Measurements from ENCODE around the gene AAMP.

The AAMP gene

GRCh38 chr2:218294430-218295022 lies 24.6 kb upstream of the AAMP start:
- no peak for DNase-seq (ENCODE audit: low read depth in 1 of 2, low spot score in 1 of 2)

DNA sequence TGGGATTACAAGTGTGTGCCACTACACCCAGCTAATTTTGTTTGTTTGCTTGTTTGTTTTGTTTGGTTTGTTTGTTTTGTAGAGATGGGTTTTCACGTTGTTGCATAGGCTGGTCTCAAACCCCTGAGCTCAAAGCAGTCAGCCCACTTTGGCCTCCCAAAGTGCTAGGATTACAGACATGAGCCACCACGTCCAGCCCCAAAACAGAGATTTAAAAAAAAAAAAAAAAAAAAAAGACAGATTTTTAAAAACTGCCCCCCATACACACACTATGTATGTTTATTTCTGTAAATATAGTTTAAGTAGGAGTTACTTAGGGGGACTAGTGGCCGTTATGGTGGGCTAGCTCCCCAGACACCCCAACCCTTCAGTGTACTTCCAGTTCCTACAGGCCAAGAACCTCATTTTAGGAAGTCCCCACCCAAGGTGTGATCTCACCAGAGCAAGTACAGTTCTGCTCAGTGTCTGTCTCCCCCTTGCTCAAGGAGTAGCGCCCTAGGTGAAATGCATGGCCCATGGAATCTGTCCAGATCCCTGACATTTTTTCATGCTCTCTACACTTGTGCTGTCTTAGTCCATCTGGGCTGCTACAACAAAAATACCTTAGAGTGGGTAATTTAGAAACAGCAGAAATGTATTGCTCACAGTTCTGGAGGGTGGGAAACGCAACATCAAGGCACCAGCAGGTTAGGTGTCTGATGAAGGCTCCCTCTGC lies 23.9 kb upstream of the AAMP start:
- no peak for DNase-seq (ENCODE audit: low read depth in 1 of 2, low spot score in 1 of 2)

- peak; percentile 56 to 71 for DNase-seq (ENCODE audit: low read depth in 1 of 2, low spot score in 1 of 2)
Observed at GRCh38 chr2:218292048-218293014, 22.4 kb upstream of the AAMP start, which contains the start of gene TMBIM1. Gene TMBIM1, minus strand, starts transcription at chr2:218292503. Its CDS starts 10,362 bp downstream, at chr2:218282141.

GRCh38 chr2:218291318-218292047 lies 21.5 kb upstream of the AAMP start:
- DNase-seq (ENCODE audit: low read depth in 1 of 2, low spot score in 1 of 2): no peak

DNA sequence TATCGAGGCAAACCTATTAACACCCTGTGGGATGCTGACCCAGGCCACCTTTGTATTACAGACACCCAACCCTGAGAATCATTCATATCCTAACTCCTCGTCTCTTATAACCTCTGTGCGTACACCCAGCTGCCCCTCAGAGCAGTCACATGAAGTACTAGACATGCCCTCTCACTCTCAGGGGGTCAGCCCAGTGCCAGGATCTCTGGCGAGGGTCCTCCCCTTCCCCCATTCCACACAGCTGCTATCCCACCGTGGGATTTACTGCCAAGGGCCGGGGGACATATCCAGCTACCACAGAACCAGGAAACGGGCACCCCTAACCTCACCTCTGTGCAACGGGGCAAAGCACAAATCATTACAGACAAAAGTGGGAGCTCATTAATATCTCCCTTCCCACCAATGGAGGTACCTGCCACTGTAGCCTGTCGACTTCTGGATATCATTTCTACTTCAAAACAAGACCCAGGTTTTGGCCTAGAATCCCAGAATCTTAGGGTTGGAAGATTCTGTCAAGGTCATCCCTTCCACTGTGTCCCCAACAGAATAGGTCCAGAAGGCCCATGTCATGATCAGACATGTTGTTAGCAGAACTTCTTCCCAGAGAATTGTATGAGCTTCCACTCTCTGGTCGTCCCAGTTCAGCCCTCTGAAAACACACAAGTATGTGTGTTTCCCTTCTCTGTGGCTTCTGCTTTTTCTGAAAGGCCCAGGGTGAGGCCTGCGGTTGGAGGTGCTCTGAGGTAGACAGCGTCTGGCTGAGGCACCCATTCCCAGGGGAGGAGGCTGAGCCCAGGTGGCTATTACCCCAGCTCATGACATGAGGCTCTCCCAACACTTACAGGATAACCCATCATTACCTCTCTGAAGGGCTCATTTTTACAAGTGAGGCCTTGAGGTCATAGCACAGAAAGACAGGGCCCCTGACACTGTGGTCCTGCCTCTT lies 20.7 kb upstream of the AAMP start:
- DNase-seq (ENCODE audit: low read depth in 1 of 2, low spot score in 1 of 2): no peak

GRCh38 chr2:218289639-218290315 lies 19.8 kb upstream of the AAMP start:
- DNase-seq (ENCODE audit: low read depth in 1 of 2, low spot score in 1 of 2): no peak

DNA sequence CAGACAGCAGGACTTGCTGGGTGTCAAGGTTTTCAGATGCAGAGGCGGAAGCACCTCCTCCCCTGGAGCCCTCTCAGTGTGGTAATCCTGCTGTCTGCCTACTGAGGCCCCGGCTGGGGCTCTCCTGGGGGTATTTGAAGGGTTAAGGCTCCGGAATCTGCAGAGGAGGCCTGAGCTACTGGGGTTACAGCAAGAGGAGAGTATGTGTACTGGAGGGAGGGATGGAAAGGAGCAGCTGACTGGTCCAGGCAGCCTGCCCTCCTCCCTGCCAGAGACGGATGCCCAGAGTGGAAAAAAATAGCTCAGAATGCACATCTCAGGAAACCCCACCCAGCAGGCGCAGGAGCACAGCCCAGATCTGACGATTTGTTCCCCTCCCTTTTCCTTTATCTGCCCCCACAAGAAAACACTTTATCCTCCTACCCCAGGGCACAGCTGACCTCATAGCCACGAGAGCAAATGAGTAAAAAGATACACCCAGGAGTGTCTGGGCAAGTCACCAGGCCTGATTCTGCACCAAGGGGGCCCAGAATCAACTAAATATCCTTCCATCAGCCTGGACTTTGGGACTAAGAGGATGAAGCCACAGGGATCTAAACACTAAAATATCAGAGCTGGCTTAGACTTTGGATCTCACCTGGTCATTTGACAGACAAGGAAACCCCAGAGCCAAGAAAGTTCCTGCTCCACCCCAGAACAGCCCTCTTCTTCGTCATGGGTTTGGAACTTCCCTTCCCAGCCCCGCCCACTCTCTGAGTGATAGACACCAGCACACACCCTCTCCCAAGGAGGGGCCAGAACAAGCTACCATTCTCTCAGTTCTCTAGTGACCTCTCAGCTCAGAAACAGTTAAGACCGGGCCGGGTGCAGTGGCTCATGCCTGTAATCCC lies 16.9 kb upstream of the AAMP start:
- peak; percentile 39 to 62 for DNase-seq (ENCODE audit: low read depth in 1 of 2, low spot score in 1 of 2)

GRCh38 chr2:218285604-218286003 lies 15.7 kb upstream of the AAMP start:
- DNase-seq (ENCODE audit: low read depth in 1 of 2, low spot score in 1 of 2): no peak

GRCh38 chr2:218284106-218284811 lies 14.3 kb upstream of the AAMP start:
- peak; percentile 21 to 40 for DNase-seq (ENCODE audit: low read depth in 1 of 2, low spot score in 1 of 2)

DNA sequence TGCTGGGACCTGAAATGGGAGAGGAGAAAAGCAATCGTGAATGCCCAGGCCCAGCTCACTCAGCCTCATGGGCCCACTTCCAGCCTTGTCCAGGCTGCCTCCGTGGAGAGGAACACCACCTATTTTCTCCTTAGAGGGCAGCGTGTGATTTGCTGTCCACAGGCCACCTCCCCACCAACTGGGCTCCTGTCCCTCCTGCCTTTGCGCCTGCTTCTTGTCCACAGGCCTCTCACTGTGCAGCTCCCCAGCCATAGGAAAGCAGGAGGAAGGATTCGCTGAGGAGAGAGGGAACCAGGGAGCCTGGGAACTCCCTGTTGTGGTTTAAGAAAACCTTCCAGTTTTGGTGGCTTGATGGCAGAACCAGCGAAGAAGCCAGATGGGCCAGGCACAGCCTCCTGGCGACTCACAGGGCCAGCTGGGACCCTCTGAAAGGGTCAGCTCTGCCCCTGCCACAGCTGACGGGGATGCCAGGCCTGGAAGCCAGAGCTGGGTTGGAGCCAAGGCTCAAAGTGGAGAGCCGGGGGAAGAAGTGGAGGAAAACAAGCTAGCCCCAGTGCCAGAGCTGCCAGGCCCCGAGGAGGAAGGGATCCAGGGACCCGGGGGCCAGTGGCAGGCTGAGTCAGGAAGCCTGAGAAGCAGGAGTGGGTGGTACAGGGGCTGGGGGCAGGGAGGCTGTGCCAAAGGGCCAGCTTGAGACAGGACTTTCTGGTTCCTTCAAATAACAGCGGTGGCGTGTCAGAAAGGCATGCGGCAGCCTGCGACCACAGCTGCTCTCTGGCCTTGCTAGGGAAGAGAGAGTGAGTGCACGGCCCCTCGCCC lies 12.4 kb upstream of the AAMP start:
- no peak for DNase-seq (ENCODE audit: low read depth in 1 of 2, low spot score in 1 of 2)

DNA sequence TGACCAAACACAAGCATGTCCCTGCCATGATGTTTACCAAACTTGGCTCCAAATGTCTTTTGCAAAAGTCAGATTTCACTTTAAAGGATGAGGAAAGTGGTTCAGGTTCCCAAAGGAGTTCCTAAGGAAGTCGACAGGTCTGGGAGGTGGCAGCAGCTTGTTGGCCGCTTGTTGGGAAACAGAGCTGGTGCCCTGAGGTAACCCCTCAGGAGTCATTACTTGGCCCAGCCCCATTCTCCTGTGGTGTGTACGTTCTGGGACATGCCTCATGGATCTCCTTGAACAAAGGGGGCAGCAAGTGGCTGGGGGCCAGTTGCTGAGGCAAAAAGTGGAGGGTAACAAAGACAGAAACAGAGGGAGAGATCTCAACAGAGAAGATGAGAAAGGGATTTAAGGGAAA lies 11.5 kb upstream of the AAMP start:
- no peak for DNase-seq (ENCODE audit: low read depth in 1 of 2, low spot score in 1 of 2)

DNA sequence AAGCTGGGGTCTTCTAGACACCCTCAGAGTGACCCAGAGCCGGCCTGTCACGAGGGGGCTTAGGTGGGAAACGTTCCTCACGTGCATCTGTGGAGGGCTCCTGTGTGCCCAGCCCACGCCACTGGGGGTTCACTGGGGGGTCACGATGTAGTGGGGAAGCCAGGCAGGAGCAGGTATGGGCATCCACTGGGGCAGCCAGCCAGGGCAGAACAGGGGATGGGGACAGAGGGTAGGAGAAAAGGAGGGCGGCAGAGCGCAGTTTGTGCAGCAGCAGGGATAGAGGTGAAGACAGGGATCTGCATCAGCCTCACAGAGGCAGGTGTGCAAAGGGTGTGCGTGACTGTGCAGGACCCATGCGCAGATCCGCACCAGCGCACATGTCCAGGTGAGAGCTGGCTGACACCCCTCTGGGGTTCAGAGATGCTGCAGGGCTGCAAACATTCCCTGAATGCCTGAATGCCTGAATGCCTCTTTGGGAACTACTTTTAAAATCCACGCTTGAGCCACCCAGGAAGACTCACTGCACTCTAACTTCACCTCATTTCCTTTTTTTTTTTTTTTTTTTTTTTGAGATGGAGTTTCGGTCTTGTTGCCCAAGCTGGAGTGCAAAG lies 10.4 kb upstream of the AAMP start:
- no peak for DNase-seq (ENCODE audit: low read depth in 1 of 2, low spot score in 1 of 2)

GRCh38 chr2:218278531-218279360 lies 8.8 kb upstream of the AAMP start:
- no peak for DNase-seq (ENCODE audit: low read depth in 1 of 2, low spot score in 1 of 2)

GRCh38 chr2:218277921-218278320 lies 8.0 kb upstream of the AAMP start:
- DNase-seq (ENCODE audit: low read depth in 1 of 2, low spot score in 1 of 2): no peak

GRCh38 chr2:218276986-218277755 lies 7.2 kb upstream of the AAMP start:
- no peak for DNase-seq (ENCODE audit: low read depth in 1 of 2, low spot score in 1 of 2)
